Sigmoid colon (tissue), 4 donors: ENCODE data around the gene PROX2.

ENCODE experiments used
- EP300 ChIP-seq, 4 donors: sonication (generic); formaldehyde crosslinking; IDR thresholded peaks; one replicate each; pipeline ENCODE4 v1.6.1; 2017; ENCODE audit warnings: antibody characterized with exemption in 4 of 4
- POLR2A ChIP-seq, 2 donors: fragments of 450-650 bp; IDR thresholded peaks; one replicate each; pipeline ENCODE4 v1.6.1; 2016; ENCODE audit warnings: antibody characterized with exemption in 2 of 2, mild to moderate bottlenecking in 2 of 2, moderate library complexity in 2 of 2
- POLR2AphosphoS5 ChIP-seq, 4 donors: sonication (generic); formaldehyde crosslinking; IDR thresholded peaks; one replicate each; pipeline ENCODE4 v1.6.1; 2017; ENCODE audit warnings: antibody characterized with exemption in 4 of 4
- TF ChIP-seq, protein P1 (sequence below), 4 experiments: fragments of 450-650 bp in 3 of 4; fragments of 200-600 bp in 1 of 4; IDR thresholded peaks; one replicate each; pipeline ENCODE4 v1.5.1; 2016 to 2019; ENCODE audit warnings: antibody characterized with exemption in 4 of 4, mild to moderate bottlenecking in 3 of 4, moderate library complexity in 2 of 4

DNA sequence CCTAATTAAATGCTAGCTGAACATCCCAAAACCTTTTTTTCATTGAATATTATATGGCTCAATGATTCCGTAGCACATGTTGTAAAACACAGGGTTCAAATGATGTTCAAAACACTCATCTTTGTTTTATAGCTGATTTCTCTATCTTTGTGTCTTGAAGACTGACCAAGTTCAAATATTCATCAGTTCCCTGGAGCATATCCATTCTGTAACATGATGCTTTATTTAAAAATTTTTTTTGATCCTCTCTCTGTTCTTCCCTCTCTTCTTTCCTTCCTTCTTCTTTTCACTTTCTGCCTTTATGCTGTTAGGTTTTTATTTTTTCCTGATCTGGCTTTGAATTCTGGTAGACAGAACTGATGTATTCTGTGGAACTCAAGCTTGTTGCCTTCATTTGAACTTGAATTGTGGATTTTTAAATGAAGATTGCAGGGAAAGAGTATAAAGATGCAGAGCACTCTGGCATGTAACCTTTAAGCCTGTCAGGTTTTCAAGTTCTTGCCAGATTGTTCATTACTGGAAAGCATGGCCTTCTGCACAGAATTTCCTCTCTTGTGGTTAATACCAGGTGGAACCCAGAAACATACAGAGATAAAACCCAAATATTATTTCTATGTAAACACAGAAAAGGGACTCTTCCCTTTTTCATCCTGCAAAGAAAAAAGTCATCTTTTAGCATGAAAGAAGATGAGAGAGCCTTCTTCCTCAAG lies 39.5 kb downstream of the PROX2 start:
- TF ChIP-seq, protein P1, sequence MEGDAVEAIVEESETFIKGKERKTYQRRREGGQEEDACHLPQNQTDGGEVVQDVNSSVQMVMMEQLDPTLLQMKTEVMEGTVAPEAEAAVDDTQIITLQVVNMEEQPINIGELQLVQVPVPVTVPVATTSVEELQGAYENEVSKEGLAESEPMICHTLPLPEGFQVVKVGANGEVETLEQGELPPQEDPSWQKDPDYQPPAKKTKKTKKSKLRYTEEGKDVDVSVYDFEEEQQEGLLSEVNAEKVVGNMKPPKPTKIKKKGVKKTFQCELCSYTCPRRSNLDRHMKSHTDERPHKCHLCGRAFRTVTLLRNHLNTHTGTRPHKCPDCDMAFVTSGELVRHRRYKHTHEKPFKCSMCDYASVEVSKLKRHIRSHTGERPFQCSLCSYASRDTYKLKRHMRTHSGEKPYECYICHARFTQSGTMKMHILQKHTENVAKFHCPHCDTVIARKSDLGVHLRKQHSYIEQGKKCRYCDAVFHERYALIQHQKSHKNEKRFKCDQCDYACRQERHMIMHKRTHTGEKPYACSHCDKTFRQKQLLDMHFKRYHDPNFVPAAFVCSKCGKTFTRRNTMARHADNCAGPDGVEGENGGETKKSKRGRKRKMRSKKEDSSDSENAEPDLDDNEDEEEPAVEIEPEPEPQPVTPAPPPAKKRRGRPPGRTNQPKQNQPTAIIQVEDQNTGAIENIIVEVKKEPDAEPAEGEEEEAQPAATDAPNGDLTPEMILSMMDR (IDR thresholded peaks at IDR 0.05): no peak
- no peak for TF ChIP-seq POLR2A (IDR thresholded peaks at IDR 0.05)
- TF ChIP-seq POLR2AphosphoS5 (IDR thresholded peaks at IDR 0.05): no peak
- no peak for TF ChIP-seq EP300 (IDR thresholded peaks at IDR 0.05)
